Lower leg skin (tissue), 3 donors: ENCODE data around the gene SMCO4.

Experiments used
- CTCF ChIP-seq, 3 donors: fragments of 450-650 bp; IDR thresholded peaks; one replicate each; pipeline ENCODE4 v1.5.1; 2016; ENCODE audit warnings: antibody characterized with exemption in 3 of 3, mild to moderate bottlenecking in 3 of 3, moderate library complexity in 2 of 3
- POLR2A ChIP-seq, 2 donors: fragments of 450-650 bp; IDR thresholded peaks; one replicate each; pipeline ENCODE4 v1.6.1; 2016 to 2017; ENCODE audit warnings: antibody characterized with exemption in 2 of 2, mild to moderate bottlenecking in 1 of 2, moderate library complexity in 1 of 2

- TF ChIP-seq POLR2A (IDR thresholded peaks at IDR 0.05) (no peak), CTCF (IDR thresholded peaks at IDR 0.05) (no peak)
Measured at GRCh38 chr11:93504110-93505095, 38.8 kb downstream of the SMCO4 start.
